ENCODE data around the gene PACSIN1.

- TF ChIP-seq CTCF (IDR thresholded peaks at IDR 0.05), result no peak
- TF ChIP-seq POLR2A (IDR thresholded peaks at IDR 0.05), result no peak
- no peak for TF ChIP-seq EP300 (IDR thresholded peaks at IDR 0.05)
Measured at GRCh38 chr6:34560366-34561226, 94.7 kb downstream of the PACSIN1 start.
